ENCODE data around the gene C10orf143.
A peak's percentile ranks its signal among the peaks of the same experiment; 100 is the strongest.
"Not testable (repeated sequence)": the region's sequence is repeated elsewhere in the genome, so short reads cannot be mapped to it uniquely, and the experiment has no call there.

Gene C10orf143

DNA sequence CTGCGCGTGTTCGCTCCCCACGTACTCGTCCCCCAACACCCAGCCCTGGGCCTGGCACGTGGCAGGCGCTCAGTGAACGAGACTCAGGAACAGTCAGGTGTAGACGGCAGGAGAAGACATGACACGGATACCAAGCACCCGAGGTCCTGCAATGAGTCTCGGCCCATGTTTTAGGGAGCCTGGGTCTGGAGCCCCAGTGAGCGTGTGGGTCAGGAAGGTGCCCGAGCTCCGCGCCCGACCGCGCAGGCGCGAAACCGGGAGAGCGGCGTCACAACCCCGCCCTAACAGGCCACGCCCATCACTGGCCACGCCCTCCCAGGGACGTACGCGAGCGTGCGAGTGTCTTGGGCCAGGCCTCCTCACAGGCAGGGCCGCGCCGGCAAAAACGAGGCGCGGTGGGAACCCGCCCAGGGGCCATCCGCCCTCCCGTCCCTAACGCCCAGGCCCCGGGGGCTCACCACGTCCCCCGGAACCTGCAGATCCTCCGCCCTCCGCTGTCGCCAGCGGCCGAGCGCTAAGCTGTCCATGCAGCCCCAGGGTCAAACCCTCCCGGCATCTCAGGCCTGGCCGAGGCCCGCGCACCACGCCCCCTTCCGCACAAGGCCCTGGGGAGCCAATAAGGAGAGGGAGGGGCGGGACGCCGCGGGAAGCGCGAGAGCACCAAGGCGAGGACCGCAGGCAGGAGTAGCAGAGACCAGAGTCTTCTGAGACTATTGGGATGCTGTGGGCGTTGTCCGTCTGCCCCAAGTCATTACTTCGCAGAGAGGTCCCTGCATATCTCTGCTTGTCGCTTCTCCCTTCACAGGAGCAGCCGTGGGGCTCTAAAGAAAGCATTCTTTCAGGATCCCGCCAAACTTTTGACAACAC lies at the start of gene C10orf143:
Gene C10orf143 (minus strand): TSS at position 585 of the 867 bp plus-strand sequence. CDS start 58 bp downstream, at position 527.
- DNase-seq, result peak; percentile 91

DNA sequence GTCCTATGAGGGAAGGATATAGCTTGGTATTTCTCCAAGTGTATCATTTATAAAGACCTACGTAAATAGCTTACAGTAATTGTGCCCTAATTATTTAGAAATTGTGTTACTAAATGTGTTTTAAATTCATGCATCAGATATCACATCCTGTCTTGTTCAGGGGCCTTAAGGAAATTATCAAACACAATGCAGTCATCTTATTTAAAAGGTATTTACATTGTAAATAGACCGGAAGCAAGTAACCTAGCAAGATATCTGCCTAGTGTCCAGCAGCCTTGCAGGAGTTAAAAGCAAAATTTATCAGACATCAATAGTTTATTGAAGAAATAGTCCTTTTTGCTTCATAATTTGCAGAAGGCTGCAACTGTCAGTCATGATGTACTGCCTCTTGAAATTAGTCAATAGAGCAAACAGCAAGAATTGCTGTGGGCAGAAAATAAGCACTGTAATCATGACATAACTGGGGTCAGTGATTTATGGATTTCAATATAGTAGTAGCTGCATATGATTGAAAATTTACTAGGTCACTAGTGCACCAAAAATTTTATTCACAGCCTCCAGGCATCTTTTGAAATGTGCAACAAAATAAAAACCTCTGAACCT lies 48.7 kb upstream of the C10orf143 start:
- no peak for DNase-seq

DNA sequence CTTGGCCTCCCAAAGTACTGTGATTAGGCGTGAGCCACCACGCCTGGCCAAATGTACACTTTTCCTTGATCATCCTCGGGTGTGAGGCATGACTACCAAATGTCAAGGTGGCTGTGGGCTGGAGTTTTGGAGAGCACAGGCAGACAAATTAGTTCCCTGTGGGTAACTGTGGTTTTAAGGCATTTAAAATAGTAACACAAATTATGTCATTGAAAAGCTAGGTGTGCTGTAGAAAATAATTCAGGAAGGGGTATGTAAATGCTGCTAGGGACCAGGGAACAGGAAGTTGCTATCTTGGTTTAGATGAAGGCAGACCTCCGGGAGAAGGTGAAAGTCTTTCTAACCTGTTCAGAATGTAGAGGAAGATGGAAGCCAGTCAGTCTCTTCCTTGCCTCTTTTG lies 35.4 kb upstream of the C10orf143 start:
- DNase-seq, result no peak

DNA sequence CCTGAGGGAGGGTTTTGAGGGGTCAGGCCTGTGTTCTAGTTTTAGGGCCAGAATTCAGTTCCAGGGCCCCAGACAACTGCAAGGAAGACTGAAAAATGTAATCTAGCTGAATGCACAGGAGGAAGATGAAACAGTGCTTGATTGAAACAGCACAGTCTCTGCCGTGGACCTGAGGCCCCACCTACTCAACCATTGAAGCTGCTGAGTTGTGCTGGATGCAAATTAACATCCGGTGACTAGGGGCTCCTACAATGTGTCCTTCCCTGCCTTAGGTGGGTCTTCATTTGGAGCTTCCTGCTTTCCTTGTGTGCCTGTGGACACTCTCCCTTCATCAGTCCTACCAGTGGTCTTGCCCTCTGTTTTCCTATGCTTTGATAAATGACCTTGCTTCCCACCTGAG lies 31.2 kb upstream of the C10orf143 start:
- DNase-seq, result no peak

DNA sequence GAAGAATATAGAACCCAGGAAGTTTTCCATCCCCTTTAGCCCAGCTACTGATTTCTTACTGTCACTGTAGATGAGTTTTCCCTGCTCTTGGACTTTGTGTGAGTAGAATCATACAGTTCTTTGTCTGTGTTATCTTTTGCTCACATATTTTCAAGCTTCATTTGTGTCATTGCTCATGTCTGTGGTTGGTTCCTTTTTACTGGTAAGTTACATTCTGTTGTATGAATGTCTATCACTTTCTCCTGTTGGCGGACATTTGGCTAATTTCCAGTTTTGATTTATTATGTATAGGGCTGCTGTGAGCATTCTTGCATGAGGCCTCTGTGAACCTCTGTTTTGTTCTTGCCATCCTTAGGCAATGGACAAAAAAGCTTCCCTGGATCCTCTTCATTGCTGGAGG lies 30.8 kb upstream of the C10orf143 start:
- no peak for DNase-seq

DNA sequence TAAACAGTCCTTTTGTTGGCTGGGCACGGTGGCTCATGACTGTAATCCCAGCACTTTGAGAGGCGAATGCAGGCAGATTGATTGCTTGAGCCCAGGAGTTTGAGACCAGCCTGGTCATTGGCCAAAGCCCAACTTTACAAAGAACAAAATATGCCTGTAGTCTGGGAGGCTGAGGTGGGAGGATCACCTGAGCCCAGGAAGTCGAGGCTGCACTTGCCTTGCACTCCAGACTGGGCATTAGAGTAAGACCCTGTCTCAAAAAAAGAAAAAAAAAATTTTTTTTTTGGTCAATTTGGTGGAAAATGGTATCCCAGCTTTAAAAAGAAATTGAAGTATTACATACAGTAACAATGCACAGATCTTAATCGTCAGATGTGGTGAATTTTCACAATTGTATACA lies 30.4 kb upstream of the C10orf143 start:
- no peak for DNase-seq

DNA sequence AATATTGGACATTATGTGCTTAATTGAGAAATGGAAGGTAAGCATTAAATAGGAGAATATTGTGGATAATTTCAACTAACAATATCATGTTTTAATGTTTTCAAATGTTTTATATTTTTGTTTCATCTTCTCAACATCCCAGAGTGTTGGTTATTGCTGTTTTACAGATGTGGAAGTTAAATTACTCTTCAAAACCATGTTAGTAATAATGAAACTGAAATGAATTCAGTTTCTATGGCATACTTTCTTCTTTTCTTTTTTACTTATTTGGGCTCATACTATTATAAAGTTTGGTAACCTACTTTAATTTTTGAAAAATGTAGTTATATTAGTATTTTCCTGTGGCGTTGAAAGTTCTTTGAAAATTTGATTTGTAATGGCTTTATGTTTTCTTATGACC lies 29.8 kb upstream of the C10orf143 start:
- no peak for DNase-seq

DNA sequence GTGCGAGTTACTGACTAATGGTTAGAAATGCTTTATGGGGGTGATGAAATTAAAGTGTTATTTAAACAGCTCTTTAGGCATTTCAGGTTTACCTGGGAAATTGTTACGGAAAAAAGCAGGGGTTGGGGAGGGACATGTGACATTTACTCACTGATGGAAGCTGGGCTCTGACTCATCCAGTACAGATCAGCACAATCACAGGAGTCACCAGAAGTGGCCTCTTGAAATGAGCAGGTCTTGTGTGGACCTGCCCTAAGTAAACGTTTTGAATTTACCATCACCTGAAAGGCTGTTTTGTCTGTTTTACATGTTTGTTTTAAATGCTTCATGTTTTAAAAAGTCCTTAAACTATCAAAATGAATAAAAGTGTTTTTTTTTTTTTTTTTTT lies 27.8 kb upstream of the C10orf143 start:
- DNase-seq, result peak; percentile 92

DNA sequence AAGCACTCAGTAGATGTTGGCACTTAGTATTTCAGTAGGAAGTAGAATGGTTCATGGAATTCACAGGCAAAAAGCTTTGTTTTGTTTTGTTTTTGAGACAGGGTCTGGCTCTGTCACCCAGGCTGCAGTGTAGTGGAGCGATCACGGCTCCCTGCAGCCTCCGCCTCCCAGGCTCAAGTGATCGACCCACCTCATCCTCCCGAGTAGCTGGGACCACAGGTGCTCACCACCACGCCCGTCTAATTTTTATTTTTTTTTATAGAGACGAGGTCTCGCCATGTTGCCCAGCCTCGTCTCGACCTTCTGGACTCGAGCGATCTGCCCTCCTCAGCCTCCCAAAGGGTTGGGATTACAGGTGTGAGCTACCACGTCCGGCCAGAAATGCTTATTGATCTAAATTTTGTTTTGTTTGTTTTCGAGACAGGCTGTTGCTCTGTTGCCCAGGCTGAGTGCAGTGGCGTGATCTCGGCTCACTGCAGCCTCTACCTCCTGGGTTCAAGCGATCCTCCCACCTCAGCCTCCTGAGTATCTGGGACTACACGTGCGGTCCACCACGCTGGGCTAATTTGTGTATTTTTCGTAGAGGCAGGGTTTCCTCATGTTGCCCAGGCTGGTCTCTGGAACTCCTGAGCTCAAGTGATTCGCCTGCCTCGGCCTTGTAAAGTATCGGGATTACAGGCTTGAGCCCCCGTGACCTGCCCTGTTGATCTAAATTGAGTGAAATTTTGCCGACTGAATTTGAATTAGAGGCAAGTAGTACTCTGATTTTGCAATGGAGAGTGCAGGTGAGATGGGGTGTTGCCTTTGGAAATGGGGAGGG lies 27.2 kb upstream of the C10orf143 start:
- DNase-seq, result no peak

DNA sequence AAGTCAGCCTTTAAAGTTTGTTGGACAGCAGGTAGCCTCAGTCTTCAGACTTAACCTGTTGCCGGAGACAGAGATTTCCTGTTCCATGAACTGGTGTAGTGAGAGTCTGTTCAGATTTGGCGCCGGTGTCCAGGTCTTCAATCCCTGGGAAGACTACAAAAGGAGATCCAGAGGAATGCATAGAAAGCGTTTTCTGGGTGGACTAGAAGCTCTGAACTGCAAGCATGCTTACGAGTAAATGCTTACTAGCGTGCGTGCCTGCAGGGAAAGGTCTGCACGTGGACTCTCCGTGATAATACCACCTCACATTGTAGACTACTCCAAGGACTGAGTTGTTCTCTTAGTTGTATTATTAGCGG lies 26.4 kb upstream of the C10orf143 start:
- no peak for DNase-seq

DNA sequence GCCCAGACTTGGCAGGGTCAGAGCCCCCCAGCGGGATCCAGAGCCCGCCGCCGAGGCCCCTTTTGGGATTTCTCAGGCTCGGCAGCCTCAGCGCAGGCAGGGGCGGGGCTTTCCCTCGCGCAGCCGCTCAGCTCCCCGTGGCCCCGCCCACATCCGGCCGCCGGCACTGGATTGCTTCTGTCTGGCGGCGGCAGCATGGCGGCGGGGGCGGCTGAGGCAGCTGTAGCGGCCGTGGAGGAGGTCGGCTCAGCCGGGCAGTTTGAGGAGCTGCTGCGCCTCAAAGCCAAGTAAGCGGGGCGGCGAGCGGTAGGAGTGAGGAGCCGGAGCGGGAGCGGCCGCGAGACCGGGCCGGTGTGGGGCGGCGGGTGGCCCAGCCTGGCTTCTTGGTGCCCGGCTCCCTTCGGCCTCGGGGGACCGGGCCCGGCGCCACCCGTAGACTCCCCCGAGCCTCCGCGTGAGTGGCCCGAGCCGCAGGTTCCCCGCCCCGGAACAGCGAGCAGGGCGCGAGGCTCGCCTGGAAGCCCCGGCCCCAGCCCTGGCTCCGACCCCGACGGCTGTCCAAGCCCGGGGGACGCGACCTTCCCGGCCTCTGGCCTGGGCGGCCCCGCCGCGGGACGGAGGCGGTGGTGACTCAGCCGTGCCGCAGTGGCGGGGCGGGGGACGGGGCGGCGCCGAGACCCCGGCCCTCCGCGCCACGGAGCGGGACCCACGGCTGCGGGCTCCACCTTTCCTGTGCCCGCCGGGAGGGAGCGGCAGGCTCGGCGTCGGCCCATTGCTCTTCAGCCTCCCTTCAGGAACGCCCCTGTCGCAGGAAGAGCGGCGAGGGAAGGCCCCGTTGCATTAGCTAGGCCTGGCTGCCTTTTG lies 25.8 kb upstream of the C10orf143 start, which contains the start of gene GLRX3:
Gene GLRX3 (plus strand): TSS at position 166 of the 864 bp plus-strand sequence. CDS start 30 bp downstream, at position 196.
- DNase-seq, result peak; percentile 76

DNA sequence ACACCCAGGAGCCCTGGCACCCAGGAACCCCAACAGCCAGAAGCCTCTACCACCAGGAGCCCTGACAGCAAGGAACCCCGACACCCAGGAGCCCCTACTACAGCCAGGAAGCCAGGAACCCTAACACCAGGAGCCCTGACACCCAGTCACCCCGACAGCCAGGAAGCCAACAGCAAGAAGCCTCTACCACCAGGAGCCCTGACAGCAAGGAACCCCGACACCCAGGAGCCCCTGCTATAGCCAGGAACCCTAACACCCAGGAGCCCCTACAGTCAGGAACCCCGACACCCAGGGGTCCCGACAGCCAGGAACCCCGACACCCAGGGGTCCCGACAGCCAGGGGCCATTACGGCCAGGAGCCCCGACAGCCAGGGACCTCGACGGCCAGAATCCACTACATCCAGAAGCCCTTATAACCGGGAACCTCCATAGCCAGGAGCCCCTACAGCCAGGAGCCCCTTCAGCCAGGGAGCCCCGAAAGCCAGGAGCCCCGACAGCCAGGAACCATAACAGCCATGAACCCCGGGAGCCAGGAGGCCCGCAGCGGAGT lies 25.1 kb upstream of the C10orf143 start:
- DNase-seq, result no peak

DNA sequence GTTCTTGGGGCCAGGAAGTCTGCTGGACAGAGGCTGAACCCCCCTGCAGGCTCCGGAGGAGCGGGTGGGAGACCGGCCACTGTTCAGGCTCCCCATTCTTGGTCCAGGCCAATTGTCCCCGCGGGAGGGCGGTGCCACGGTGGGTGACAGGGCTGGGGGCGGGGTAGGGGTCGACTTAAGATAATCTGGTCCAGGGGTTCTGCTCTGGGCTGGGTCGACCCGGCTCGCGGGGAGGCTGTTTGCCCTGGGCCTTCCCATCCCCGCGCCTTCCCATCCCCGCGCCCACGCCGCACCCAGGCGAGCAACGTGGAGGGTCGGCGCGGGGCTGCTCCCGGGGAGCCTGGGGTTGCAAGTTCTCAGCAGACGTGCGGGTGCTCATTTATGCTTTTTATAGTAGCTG lies 18.3 kb upstream of the C10orf143 start:
- DNase-seq, result no peak

DNA sequence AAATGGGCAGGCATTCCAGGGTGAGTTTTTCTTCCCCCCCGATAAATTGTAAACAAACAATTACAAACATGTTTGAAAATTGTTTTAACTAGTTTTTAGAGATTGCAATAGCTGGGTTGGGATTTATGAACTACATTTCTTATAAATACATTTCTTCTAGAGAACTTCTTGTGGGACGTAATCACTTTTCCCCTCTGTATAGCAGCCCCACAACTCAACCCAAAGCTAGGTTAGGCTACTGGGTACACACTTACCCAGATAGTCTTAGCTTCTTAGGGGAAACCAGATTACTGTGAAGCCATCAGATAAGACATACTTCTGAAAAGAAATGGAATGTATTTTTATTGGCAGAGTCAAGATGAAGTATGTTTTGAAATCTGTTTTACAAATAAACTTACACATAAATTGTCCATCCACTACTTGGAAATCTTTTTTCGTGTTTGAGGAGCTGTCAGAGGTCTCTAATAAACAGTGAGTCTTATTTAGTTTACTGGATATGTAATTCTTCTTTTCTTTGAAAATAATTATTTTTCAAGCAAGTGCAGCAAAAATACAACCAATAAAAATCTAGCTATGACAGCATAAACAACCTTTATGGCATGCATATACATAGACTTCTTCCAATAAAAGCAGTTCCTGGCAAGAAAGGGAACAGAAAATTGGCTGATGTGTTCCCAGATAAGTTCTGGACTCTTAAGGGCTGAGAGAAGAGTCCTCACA lies 17.6 kb upstream of the C10orf143 start:
- DNase-seq, result no peak

DNA sequence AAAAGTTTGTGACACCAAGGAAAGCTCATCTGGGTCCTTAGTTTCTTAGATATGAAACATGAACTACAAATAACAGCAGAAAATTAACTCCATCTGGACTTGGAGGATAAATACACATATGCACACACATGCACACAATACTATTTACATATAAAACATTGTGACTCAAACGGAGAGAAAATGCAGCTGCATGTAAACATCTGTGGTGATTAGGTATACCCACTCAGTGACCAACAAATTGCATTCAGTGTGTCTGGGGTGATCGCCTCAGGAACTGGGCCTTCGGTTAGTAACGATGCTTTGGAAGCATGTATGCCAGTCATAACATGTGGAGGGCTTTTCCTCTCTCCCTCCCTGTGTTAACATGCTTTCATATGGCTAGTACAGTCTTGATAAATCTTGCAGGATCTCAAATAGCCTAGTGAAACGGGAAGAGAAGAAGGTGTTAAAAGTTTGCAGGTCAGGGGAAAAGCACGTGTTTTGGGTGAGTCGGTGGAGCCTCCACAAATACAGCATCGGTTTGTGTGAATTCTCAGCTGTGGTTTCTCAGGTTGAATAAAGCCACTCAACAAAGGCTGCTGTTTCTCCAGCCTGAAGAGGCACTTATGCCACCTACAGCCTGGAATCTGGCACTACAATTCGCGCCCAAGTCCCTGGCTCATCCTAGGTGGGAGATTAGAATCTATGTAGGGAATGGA lies 16.9 kb upstream of the C10orf143 start:
- peak; percentile 65 for DNase-seq

DNA sequence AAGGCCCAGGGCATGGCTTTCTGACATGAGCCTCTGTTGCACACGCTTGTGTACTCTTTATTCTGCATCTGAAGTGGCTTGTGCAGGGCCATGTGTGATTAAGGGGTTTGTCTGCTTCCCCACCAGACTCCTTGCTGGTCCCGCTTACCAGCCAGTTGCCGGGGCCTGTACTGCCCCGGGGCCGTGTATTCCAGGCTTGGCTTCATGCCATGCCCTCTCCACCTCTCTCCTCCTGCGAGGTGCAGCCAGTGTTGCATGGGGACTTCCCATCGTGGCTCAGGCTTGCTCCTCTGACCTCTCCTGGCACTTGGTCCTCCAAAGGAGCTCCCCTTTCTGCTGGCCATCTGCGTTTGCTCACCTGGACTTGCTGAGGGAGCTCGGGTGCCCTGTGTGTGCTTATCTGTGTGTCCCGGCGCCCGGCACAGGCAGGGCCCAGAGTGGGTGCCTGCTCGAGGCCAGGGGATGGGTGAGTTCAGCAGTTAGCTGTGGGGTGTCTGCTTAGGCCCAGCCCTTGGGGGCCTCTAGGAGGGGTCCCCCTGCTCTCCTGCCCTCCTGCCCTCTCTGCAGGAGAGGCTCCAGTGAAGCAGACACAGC lies 11.0 kb upstream of the C10orf143 start:
- no peak for DNase-seq

DNA sequence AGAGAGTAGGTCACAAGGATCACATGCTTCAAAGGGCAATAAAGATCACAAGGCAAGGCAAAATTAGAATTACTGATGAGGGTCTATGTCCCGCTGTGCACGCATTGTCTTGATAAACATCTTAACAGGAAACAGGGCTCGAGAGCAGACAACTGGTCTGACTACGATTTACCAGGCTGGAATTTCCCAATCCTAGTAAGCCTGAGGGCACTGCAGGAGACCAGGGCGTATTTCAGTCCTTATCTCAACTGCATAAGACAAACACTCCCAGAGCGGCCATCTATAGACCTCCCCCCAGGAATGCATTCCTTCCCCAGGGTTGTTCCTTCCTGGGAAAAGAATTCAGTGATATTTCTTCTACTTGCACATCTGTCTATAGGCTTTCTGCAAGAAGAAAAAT lies 6.9 kb upstream of the C10orf143 start:
- DNase-seq, result not testable (repeated sequence)

DNA sequence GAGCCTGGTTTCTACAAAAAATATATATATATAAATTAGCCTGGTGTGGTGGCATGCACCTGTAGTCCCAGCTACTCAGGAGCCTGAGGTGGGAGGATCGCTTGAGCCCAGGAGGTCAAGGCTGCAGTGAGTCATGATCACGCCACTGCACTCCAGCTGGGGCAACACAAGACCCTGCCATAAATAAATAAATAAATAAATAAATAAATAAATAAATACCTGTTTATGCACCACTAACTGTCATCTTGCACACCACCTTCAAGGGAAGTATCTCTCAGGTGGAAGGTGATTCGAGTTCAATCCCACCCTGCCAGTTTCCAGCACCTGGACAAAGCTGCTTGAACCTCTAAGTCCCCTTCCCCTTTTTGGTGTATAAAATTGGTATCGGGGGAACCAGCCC lies 6.3 kb upstream of the C10orf143 start:
- not testable (repeated sequence) for DNase-seq

DNA sequence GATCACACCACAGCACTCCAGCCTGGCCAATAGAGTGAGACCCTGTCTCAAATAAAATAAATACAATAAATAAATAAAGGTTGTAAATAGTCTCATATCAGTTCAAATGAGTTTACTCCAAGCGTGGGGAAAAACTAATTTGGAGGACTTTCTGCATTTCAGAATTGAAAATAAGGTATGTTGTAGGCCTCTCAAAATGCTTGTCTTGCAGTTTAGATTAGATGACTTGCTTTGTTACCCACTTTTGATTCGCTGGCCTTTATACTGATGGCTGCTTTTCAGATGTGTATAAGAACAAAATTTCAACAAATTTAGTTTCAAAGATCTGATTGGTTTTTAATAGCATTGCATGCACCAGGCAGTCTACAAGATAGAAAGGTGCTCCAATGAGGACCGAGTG lies 2.2 kb upstream of the C10orf143 start:
- no peak for DNase-seq

DNA sequence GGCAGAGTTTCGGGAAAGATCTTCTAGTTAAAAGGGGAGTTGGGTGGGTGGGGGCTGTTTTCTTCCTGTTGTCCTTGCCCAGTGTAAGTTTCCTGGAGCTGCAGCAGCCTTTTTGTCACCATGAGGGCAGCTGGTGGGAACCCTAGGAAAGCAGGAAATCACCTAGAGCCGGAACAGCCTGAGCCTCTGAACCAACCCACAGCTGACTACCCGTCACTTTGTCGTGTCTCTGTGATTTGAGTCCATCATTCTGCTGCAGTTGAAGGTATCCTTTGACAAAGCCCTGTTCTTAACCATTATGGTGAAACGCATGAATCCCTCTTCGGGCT lies 1.2 kb upstream of the C10orf143 start:
- DNase-seq, result no peak
